HG03159 (cell line): ENCODE data around the gene GPHN.
A peak's percentile ranks its signal among the peaks of the same experiment; 100 is the strongest.

Experiments used
- ATAC-seq: cut with Tn5 transposase; IDR thresholded peaks from one replicate; pipeline ENCODE4 v1.9.1; 2021; ENCODE audit warnings: mild to moderate bottlenecking, moderate library complexity; ENCODE audit not compliant: unreplicated experiment

Gene GPHN

DNA sequence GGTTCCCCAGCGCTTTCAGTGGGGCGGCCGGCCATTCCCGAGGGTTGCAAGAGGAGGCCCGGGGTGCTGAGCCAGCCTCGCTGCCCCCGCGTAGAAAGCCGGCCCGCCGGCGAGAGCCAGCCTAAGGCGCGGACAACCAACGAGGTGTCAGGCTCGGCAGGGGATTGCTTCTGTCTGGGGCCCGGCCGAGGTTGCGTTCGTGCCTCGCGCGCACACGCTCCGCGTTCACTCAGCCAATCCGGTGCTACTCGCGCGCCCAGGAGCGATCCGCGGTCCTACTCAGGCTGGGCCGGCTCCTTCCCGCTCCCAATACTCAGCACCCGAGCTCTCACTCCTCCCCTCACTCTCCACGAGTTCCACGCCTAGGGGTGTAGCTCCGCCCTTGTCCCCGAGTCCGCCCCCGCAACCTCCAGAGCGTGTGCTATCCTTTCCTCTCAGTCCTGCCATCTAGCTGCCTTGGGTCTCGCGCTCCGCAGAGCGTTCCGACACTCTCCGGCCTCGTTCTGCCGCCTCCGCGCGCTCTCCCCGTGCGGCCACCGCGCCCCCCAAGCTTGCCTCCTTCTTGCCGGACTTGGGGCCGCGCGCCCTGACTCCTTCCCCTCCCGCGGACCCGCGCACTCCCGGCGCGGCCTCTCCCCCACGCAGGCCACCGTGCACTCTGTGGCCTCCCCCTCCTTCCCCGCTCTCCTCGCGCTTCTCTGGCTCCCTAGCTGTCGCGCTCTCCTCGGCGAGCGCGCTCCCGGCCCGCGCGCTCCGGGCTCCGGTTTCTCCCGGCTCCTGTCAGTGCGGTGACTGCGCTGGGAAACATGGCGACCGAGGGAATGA is at the start of gene GPHN:
TSS of gene GPHN (plus strand) at position 426 of the 825 bp plus-strand sequence.
- ATAC-seq, result peak; percentile 83

DNA sequence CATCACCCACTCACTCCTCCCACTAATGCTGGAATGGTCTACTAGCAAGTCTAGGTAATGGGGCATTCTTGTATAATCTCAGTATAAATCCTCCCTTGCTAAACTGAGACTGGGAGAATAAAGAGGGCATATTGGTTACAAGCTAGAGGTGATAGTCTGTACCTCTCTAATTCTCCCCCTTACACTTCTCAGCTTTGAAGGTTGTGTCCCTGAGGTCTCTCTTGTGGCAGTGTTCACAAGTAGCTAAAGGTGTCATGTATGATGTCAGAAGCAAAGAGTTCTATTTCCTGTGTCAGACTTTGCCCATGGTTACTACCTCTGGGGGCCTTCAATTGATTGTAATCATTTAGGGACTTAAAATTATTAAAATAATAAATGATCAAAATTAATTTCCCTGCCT is 48.3 kb upstream of the GPHN start:
- no peak for ATAC-seq

DNA sequence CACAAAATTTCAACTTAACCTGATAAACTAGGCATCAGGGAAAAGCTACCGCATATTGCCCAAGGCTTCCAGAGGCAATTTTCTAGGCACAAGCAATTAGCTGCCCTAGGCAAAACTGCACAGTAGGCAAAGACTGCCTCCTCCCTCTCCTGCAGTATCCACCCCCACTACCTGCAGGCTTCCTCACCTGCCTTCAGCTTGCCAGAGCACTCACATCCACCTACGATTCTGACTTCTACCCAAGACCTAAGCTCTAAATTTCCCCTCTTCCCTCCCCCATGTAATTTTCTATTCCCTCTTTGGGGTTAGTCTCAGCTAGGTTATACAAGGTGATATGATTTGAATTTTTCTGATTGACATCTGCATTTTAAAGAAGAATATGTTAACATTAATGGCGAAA is 43.7 kb upstream of the GPHN start:
- ATAC-seq, result no peak

DNA sequence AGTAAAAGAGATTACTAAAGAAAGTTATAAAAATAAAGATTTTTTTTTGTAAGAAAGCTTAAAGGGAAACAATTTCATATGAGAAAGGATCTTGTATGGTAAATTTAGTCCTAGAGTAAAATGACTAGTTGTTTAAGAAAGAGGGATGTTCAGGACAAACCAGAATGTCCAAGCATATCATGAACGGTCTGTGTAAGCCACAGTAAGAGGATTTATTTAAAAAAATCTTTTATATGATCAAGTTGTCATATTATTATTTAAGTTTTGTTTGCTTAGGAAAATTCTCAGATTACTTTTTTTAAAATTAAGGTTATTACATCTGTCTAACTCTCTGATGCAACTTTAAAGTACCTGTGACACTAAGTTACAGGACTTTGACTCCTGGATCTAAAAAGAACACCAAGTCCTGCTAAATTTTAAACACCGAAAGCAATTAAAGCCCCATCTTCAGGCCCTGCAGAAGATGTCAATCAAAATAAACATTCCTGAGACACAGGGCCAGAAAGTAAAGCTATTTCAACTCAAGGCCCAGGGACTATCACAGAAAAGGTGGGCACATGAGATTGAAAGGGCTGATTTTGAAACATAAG is 39.1 kb upstream of the GPHN start:
- ATAC-seq, result no peak

DNA sequence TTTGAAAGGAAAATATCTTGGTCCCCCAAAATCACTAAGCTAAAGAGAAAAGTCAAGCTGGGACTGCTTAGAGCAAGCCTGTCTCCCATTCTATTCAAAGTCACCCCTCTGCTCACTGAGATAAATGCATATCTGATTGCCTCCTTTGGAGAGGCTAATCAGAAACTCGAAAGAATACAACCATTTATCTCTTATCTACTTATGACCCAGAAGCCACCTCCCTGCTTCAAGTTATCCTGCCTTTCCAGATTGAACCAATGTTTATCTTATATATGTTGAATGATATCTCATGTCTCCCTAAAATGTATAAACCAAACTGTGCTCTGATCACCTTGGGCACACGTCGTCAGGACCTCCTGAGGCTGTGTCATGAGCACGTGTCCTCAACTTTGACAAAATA is 36.4 kb upstream of the GPHN start:
- no peak for ATAC-seq

DNA sequence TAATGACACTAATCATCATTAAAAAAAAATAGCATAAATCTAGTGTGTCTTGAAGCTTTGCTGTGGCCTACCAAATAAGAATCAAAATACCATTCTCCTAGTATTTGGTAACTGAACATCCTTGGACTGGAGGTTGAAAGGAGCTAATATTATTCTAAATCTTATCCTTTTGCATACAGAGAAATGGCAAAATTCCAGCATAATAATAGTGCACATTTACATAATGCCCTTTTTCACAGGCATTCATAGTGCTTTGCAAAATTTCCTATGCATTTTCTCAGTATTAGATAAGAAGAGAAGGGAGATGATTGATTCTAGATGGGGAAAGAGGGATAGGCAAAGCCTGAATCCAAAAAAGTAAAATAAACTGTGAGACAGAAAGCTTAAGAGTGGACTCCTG is 35.7 kb upstream of the GPHN start:
- no peak for ATAC-seq

DNA sequence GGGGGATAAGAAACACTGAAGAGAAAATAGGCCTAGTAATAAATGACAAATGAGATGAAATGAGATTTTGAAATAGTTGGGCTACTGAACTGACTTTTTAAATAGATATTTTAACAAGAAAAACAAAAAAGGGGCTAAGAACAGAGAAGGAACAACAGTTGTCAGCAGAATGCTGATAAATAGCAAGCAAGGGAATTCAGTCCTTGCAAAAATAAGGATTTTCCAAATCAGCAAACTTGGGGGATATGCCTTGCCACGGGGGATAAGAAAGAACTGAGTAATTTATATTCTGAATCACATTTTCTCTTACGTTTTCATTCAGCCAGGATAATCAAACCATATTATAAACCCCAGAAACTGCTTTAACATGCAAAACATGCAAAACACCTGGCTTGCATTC is 34.7 kb upstream of the GPHN start:
- no peak for ATAC-seq

DNA sequence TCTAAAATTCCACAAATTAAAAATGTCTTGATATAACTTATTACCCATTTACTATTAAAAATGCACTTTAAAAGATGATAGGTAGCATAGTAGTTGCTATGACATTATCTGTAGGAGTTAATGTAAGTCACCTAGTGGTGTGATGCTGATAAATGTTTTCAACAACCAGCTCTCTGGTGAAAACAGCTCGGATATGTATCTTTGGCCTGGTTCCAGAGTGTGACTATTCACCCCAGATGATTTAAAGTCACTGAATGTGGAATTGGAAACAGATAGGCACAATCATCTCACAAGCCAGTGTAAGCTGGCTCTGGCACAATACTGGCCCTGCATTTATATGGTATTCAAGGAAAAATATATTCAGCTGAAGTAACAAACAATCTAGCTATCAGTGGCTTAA is 31.0 kb upstream of the GPHN start:
- ATAC-seq, result no peak

DNA sequence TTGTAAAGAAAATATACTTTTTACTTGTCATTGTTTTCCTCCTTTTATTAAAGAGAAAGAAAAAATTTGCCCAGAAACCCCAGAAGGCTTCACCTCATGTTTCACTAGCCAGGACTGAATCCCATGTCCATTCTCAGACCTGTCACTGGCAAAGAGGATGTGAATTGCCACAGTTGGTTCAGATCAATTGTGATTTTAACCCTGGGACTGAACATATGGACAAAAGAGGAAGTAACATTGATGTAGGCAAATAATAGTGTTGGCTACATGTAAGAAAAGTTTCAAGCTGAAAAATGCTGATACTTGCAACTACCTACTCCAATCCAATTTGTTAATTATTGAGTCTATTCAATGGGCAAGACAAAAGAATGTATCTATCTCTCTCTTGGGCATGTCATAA is 30.4 kb upstream of the GPHN start:
- no peak for ATAC-seq

DNA sequence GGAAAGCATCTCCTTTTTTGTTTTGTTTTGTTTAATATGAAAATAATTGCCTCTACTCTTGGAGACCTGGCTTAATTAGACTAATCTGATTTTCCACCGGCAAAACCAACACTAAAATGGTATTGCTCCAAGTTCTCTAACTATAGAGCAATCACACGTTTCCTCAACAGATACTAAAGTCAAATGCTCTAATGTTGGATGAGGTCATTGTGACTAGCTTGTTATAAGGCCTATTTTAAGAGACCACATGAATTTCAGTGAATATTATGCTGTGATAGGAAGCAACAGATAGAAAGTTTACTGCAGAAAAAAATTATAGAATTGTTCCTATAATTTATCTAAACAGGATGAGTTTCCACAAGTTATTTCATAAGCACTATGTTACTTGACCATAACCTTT is 25.1 kb upstream of the GPHN start:
- no peak for ATAC-seq

DNA sequence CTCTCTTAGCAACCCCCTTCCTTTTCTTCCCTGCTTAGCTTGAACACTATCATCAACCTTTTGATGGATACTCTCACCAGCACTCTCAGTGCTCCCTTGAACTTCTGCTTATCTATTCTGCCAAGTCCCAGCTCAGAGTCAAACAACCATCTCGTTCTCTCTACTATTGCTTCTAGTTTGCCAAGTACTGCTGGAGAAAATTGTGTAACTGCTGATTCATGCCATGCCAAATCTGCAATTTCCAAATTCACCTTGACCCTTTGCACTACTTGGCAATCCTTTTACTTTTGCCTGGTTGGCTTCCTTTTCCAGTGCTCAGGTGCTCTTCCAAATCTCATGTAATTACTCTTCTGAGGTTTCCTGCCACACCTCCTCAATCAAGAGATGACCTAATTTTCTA is 24.6 kb upstream of the GPHN start:
- ATAC-seq, result no peak

DNA sequence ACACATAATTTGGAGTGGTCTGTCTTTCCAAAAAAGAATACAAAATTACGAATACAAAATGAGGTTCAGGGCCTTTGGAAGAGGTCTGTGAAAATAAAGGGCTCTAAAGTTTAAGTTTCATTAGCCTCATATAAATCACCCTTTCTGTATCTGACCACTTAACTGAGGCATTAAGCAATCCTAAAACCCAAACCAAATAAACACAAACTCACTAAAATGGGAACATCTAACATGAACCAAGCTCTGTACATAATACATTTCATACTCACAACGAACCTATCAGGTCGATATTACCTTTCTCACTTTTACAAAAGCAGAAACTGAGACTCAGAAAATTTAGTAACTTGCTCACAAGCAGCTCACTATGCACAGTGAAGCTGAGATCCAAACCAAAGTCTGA is 22.9 kb upstream of the GPHN start:
- ATAC-seq, result no peak

DNA sequence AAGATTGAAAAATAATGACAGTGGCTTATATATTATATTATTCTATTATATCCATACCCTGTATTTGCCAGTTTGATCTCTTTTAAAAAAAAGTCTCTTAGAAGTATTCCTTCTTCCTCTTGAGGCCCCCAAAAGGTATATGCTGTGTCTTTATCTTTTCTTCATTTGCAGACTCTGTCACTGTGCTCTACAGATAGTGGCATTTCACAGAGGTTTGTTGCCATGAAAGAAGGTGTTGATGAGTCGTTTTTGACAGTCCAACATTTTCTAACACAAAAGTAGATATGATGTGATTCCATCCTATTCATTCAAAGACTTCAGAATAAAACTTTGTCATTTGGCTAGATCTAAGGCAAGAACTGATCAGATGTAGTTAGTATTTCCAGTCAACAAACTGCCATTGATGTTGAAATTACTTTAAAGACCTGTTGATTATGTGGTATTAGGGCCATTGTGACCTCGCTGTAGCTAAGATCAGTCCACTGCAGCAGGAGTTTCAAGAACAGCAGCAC is 22.0 kb upstream of the GPHN start, which contains the start of gene CCDC196:
TSS of gene CCDC196 (plus strand) at position 462 of the 512 bp plus-strand sequence. CDS start 132 bp downstream, outside the sequence.
- ATAC-seq, result no peak

DNA sequence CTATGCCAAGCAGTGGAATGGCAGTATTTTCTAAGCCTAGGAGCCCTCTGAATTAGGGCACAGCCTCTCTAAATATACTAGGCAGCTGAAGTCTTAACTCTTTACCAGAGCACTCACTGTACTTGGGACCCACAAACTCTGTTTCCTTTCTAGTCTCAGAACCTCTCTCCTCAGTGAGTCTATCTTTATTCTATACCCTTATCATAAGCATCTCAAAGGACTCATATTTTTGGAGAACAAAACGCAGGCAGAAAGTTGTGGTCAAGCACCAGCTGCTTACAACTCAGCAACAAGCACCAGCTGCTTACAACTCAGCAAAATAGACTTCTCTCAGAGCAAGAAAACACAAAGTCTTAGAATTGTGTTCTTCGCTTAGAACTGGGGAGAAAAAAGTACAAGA is 20.8 kb upstream of the GPHN start:
- ATAC-seq, result no peak

DNA sequence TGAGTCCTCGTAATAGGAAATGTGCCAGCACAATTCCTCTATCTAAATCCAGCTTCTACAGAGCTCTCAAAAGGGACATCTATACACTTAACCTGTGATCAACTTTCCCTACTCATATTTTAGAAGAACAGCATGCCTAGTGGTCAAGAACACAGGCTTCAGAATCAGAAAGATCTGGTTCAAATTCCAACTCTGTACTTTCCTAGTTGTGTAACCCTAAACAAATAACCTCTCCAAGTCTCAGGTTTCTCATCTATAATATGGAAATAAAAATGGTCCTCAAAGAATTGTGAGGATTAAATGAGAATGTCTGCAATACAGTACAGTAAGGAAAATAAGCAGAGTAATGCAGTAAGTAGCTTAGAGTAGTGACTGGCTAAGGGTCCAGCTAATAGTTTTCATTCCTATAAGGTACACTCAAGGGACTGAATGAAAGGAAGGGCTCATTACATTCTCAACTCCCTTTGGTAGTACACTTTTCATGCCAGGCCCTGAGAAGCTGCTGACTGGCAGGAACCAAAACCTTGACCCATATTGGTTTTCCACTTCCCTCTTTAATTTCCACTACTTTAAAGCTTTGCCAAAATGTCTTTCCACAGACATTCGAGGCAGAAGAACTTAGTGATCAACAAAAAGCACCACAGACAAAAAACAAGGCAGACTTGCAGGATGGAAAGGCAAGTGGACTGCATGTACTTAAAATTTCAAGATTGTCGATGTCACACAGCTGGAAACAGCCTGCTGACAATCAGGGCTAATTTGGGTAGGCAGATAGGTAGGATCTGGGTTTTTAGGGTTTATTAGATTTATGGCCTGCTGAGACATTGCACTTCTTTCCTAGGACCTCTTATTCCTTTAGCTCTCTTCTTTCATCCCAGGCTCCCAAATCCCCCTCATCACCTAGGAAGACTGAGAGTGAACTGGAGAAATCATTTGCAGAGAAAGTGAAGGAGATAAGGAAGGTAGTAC is 17.5 kb upstream of the GPHN start:
- ATAC-seq, result no peak

DNA sequence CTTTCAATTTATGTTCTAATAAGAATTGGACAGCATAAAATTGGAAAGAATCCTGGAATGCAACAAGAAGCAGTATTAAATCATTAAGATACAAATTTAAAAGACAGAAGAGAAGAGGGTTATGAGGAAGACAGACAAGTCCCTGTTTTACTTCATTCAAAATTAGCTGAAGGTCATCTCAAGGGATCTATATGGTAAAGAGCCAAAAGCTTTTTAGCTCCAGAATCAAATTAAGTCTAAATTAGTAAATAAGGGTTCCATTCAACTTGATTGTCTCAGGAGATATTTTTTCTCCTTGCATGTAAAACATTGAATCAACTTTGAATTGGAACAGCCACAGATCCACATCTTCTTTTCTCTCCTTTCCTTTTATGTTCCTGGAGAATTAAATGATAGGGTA is 14.2 kb upstream of the GPHN start:
- ATAC-seq, result no peak

DNA sequence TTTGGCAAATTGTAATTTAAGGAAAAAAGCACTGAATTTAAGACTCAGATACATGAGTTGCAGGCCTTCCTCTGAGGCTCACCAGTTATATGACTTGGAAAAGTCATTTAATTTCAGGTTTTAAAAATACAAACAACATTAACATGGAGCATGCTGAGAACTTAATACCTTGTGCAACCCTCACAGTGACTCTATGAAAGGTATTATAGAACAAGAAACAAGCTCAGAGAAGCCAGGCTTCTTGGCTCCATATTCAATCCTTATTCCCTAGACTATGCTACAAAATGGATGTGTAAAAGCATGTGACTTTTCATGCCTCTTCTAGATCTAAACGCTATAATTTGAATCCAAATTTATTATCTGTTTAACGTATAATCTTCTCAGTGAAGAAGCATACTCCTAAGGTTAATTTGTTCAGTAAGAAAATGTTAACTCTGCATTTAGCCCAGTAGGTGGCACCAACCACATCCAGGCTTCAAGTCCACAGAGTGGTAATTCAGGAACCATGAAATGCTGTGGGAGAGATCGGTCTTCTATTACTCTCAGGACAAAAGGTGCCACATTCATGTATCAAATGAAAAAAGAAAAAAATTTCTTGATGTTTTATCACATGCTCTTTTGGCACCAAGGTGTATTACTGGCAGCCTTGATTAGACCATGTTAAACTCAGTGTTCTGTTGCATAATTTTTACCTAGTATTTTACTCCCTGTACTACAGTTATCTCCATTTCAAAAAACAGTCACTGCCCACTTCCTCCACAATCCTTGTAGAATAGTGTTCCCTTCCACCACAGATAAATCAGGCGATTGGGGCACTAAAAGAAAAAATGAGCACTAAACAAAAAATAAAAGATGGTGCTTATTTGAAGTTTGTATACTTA is 12.5 kb upstream of the GPHN start:
- peak; percentile 88 for ATAC-seq

DNA sequence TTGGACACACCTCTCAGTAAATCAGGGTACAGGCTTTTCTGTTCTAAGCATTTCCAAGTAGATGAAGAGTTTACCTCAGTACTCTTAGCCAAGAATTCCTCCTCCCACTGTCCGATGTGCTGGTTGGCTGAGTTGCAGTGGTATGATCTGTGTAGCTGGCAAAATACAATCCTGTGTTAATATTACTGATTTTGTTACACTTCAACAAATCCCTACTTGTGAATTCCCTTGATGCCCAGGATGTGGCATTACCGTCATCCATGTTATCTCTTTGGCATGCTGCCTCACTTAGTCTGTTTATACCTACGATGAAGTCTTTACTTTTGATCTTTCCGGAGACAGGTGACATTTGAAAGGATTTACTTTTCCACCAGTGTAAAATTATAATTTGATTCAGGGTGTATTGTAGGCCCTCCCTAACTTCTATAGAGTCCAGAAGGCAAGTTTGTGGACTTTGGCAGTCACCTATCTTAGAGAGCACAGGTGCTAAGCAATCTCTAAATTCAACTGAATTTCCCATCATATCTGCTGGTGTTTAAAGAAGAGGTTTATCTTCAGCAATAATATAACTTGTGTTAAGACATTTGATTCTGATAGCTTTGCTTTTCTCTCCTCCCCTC is 11.6 kb upstream of the GPHN start:
- no peak for ATAC-seq

DNA sequence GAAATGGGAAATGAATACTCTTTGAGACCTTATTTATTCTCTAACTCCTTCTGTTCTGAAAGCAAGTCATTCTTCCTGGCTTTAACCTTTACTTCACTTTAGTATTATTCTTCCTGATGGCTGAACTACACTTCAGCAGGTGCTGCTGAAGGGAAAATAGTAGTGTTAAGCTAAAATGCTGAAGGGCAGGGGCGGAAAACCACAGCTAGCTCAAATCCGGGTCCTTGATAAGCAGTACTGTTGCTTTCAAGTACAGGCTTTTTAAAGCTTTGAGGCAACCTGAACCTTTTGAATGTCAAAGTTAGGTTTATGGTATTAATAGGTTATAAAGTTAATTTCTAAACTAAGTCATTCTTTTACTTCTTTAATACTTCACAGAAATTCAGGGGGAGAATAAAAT is 11.0 kb upstream of the GPHN start:
- ATAC-seq, result no peak

DNA sequence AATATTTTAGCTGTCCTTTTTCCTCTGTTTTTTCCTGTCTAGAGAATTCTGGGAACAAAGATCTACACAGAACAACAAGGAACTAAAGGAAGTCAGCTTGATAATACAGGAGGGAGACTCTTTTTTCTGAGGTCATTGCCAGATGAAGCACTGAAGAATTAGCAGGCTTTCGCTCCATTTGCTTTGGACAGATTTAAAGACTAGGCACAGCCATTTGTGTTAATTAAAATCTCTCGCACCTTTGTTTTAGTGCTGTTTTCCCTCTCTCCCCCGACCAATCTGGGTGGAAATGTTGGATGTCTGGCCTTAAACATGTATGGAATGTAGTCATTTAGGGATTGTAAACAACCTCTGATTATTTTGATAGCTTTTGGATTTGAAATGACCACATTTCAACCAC is 9.6 kb upstream of the GPHN start:
- ATAC-seq, result no peak
